HCT116 (cell line): ENCODE measurements around the gene TMIGD3. TPM values are rescaled to one million over a fixed set of nuclear protein-coding genes. Genes with fewer than 3 reads are reported as not detected.

ENCODE experiments used
- ATAC-seq: fragments of 200-7000 bp; cut with Tn5 transposase; 2 replicates; pipeline ENCODE4 v1.9.1; 2020; ENCODE audit warnings: mild to moderate bottlenecking, moderate library complexity
- BruUV-seq: library from RNA; stranded (reverse); fragments of 400-500 nt; replicated peaks from 2 replicates; lab custom pipeline; 2021; lab: Mats Ljungman, UMichigan
- CTCF ChIA-PET: fragments of 300-600 bp; sonication (Branson Sonifier 250); formaldehyde crosslinking; loops from one replicate; lab custom pipeline; 2021; ENCODE audit warnings: antibody characterized with exemption; lab: Charles Lee
- POLR2A ChIA-PET: fragments of 300-600, 350-600 bp; sonication (Branson Sonifier 250); formaldehyde crosslinking; loops from one replicate; lab custom pipeline; 2021; ENCODE audit warnings: antibody characterized with exemption; lab: Charles Lee
- RAD21 ChIA-PET, 2 experiments: fragments of 300-600 bp; sonication (Branson Sonifier 250); formaldehyde crosslinking; loops; one replicate each; lab custom pipeline; 2023; ENCODE audit warnings: low total read pairs in 2 of 2; ENCODE audit not compliant: uncharacterized antibody in 2 of 2, unreplicated experiment in 2 of 2, low non-redundant PET in 1 of 2; lab: Charles Lee
- DNase-seq: peaks from one replicate; pipeline ENCODE4 v3.0.0-alpha.2; 2010; ENCODE audit warnings: low read depth, low spot score
- H2AFZ ChIP-seq: fragments of 200-600 bp; shearing (Covaris generic), sonication (generic); 2 replicates; pipeline ENCODE4 v1.6.1; 2017; ENCODE audit warnings: low read depth, mixed run types, mixed read lengths, antibody characterized with exemption, low read length; ENCODE audit not compliant: poor library complexity, severe bottlenecking
- H3K27ac ChIP-seq: 2 replicates; pipeline ENCODE4 v1.5.1; 2012; ENCODE audit warnings: low read depth, low read length
- H3K27me3 ChIP-seq: fragments of 200-600 bp; sonication (generic); 2 replicates; pipeline ENCODE4 v1.6.1; 2016; ENCODE audit warnings: mixed run types, low read length, mixed read lengths; ENCODE audit not compliant: insufficient read depth
- H3K36me3 ChIP-seq, 2 experiments: fragments of 200-500 bp in 1 of 2; fragments of 200-600 bp in 1 of 2; sonication (Bioruptor generic) in 1 of 2; sonication (generic) in 1 of 2; 2 replicates each; pipeline versions ENCODE4 v1.5.1 to v1.6.1; 2014 to 2016; ENCODE audit warnings: low read length in 2 of 2, inconsistent platforms in 1 of 2, mixed read lengths in 1 of 2, mixed run types in 1 of 2; ENCODE audit not compliant: insufficient read depth in 2 of 2, control insufficient read depth in 1 of 2
- H3K4me1 ChIP-seq, 2 experiments: fragments of 200-600 bp in 1 of 2; sonication (generic) in 1 of 2; 2 replicates each; pipeline versions ENCODE4 v1.5.1 to v1.6.1; 2012 to 2017; ENCODE audit warnings: low read length in 2 of 2, inconsistent platforms in 1 of 2, mild to moderate bottlenecking in 1 of 2, mixed read lengths in 1 of 2, mixed run types in 1 of 2, moderate library complexity in 1 of 2; ENCODE audit not compliant: insufficient read depth in 2 of 2, control insufficient read depth in 1 of 2
- H3K4me2 ChIP-seq: fragments of 200-600 bp; sonication (generic); 2 replicates; pipeline ENCODE4 v1.6.1; 2017; ENCODE audit warnings: mixed run types, low read length, mixed read lengths
- H3K4me3 ChIP-seq, 2 experiments: fragments of 200-600 bp in 1 of 2; sonication (generic) in 1 of 2; replicated peaks in 1 of 2; 2 replicates each; pipeline ENCODE4 v1.5.1; 2011 to 2016; ENCODE audit warnings: low read length in 2 of 2, control low read depth in 1 of 2, low read depth in 1 of 2, mild to moderate bottlenecking in 1 of 2, mixed read lengths in 1 of 2, mixed run types in 1 of 2
- H3K79me2 ChIP-seq: fragments of 200-600 bp; sonication (generic); 2 replicates; pipeline ENCODE4 v1.6.1; 2017; ENCODE audit warnings: mild to moderate bottlenecking, mixed run types, low read length, moderate library complexity, mixed read lengths; ENCODE audit not compliant: insufficient read depth
- H3K9ac ChIP-seq: fragments of 200-600 bp; sonication (generic); 2 replicates; pipeline ENCODE4 v1.6.1; 2016; ENCODE audit warnings: low read length, mixed read lengths
- H3K9me2 ChIP-seq: fragments of 200-600 bp; sonication (generic), shearing (Covaris generic); 2 replicates; pipeline ENCODE4 v1.6.1; 2017; ENCODE audit warnings: mixed run types, mild to moderate bottlenecking, moderate library complexity; ENCODE audit not compliant: insufficient read depth
- H3K9me3 ChIP-seq, 2 experiments: fragments of 200-500 bp in 1 of 2; fragments of 200-600 bp in 1 of 2; sonication (Bioruptor generic) in 1 of 2; sonication (generic) in 1 of 2; 2 replicates each; pipeline ENCODE4 v1.6.1; 2014 to 2017; ENCODE audit warnings: low read length in 2 of 2, mixed read lengths in 2 of 2, inconsistent platforms in 1 of 2, low read depth in 1 of 2, mild to moderate bottlenecking in 1 of 2, mixed run types in 1 of 2, moderate library complexity in 1 of 2; ENCODE audit not compliant: control insufficient read depth in 1 of 2, insufficient read depth in 1 of 2
- H4K20me1 ChIP-seq: fragments of 200-600 bp; sonication (generic), shearing (Covaris generic); 2 replicates; pipeline ENCODE4 v1.6.1; 2017; ENCODE audit warnings: mixed run types, mild to moderate bottlenecking, moderate library complexity; ENCODE audit not compliant: insufficient read depth
- CBX3 ChIP-seq: IDR thresholded peaks from 2 replicates; pipeline ENCODE4 v1.6.1; 2012; ENCODE audit warnings: low read depth
- EGR1 ChIP-seq: IDR thresholded peaks from 2 replicates; pipeline ENCODE4 v1.6.1; 2012; ENCODE audit warnings: low read depth
- ELF1 ChIP-seq: IDR thresholded peaks from 2 replicates; pipeline ENCODE4 v1.6.1; 2012; ENCODE audit warnings: low read depth, borderline replicate concordance
- EZH2 ChIP-seq: fragments of 200-600 bp; sonication (generic); IDR thresholded peaks from 2 replicates; pipeline ENCODE4 v1.6.1; 2017; ENCODE audit warnings: antibody characterized with exemption, mixed run types
- EZH2phosphoT487 ChIP-seq: fragments of 200-600 bp; IDR thresholded peaks from 2 replicates; pipeline ENCODE4 v1.6.1; 2018; ENCODE audit warnings: antibody characterized with exemption, borderline replicate concordance
- FOSL1 ChIP-seq: IDR thresholded peaks from 2 replicates; pipeline ENCODE4 v1.6.1; 2012; ENCODE audit warnings: low read depth
- POLR2A ChIP-seq: IDR thresholded peaks from 2 replicates; pipeline ENCODE4 v1.7.0; 2011; ENCODE audit warnings: borderline replicate concordance; ENCODE audit not compliant: insufficient read depth, insufficient read length; ENCODE audit errors: extremely low read depth
- RAD21 ChIP-seq: IDR thresholded peaks from 2 replicates; pipeline ENCODE4 v1.6.1; 2012; ENCODE audit warnings: low read depth, mild to moderate bottlenecking
- SIN3A ChIP-seq: IDR thresholded peaks from 2 replicates; pipeline ENCODE4 v1.6.1; 2012; ENCODE audit warnings: low read depth
- SP1 ChIP-seq: IDR thresholded peaks from 2 replicates; pipeline ENCODE4 v1.6.1; 2012; ENCODE audit warnings: low read depth
- SRF ChIP-seq: IDR thresholded peaks from 2 replicates; pipeline ENCODE4 v1.6.1; 2012; ENCODE audit warnings: low read depth
- TCF7L2 ChIP-seq: IDR thresholded peaks from 2 replicates; pipeline ENCODE4 v1.7.0; 2011; ENCODE audit warnings: borderline replicate concordance, inconsistent platforms; ENCODE audit not compliant: insufficient read depth, insufficient read length; ENCODE audit errors: extremely low read depth
- ZNF274 ChIP-seq: fragments of 200-500 bp; sonication (Bioruptor generic); IDR thresholded peaks from 2 replicates; pipeline ENCODE4 v1.6.1; 2014; ENCODE audit warnings: mild to moderate bottlenecking, low read depth, low read length, inconsistent platforms
- intact Hi-C: fragments of 100-400 bp; cut with micrococcal nuclease; formaldehyde crosslinking; loops from 2 replicates; pipeline ENCODE4 v1.10.0; 2022
- total RNA-seq: library from RNA; stranded (reverse); gene quantifications from one replicate; pipeline ENCODE4 v1.2.1, GENCODE V29; 2021; ENCODE audit not compliant: unreplicated experiment
- TF ChIP-seq, protein P1 (sequence below): IDR thresholded peaks from 2 replicates; pipeline ENCODE4 v1.6.1; 2012
- TF ChIP-seq, protein P2 (sequence below): IDR thresholded peaks from 2 replicates; pipeline ENCODE4 v1.6.1; 2011; ENCODE audit warnings: mild to moderate bottlenecking, low read length, moderate library complexity; ENCODE audit not compliant: insufficient replicate concordance; ENCODE audit errors: extremely low read depth
- TF ChIP-seq, protein P3 (sequence below): IDR thresholded peaks from 2 replicates; pipeline ENCODE4 v1.6.1; 2012

Gene TMIGD3
- total RNA-seq, 1 experiment from 2014 or later, result not detected

DNA sequence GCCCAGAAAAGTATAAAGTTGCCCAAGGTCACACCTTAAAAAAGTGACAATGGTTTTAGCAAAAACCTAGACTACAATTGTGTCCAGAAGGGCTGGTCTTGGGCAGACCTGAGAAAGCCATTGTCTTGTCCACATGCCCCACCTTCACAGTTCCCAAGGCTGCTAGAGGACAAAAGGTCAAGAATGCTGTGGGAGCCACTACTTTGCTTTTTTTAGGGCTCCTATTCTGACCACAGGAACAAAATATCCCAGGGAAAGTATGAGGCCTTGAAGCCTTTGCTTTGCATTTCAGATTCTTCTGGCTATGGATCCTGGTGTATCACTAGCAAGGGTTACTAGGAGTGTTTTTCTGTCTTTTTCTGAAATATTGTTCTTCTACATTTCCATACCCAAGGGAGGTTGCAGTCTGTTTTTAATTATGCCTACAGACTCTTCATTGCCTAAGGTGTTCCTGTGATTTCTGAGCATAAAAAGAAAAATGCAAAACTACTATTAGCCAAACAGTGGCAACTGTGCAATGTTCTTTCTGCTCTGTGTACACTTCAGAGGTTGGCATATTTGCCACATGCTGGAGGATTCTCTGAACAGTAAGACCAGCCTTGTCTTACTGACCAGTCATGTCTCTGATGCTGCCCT is 18.9 kb downstream of the TMIGD3 start:
- Histone ChIP-seq H3K27me3 (no peaks in the 10 kb centered on the region), H3K4me2 (no peak overlapping the region), H3K79me2 (no peaks in the 10 kb centered on the region), H3K9me3 (no peaks in the 10 kb centered on the region), H4K20me1 (no peaks in the 10 kb centered on the region), H3K27ac (no peak overlapping the region), H2AFZ (no peak overlapping the region), H3K9ac (no peak overlapping the region), H3K36me3 (no peaks in the 10 kb centered on the region), H3K9me2 (no peaks in the 10 kb centered on the region), H3K4me1 (no peaks in the 10 kb centered on the region), H3K4me3 (no peak overlapping the region)
- ChIA-PET RAD21 (no interaction called here), CTCF (no interaction called here), POLR2A (no interaction called here)
- DNase-seq, result no peak
- intact Hi-C loops, result loop anchor here (5.0 kb wide), 2 partner anchors 283 to 508 kb away; no protein-coding TSS in a partner anchor
- TF ChIP-seq SIN3A, result no peak
- TF ChIP-seq EZH2, result no peak
- TF ChIP-seq TCF7L2, result no peak
- ATAC-seq, result no peak
- no TSS peak for BruUV-seq

DNA sequence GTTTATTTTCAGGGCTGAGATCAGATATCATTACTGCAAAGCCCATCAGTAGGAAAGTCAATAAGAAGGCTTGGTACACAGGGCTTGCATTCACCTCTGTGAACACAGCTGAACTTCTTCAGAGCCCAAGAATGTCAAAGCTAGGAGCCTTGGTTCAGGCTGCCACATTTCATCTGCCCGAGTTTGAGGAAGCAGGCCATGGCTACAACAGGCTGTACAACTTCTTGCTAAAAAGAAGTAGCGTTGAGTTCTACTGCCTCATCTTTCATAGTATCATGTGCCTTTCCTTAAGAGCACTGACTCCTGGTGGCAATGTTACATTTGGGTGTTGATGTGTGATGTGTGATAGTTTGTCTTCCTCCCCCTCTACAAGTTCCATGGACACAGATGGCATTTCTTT is 19.6 kb downstream of the TMIGD3 start:
- Histone ChIP-seq H3K79me2 (no peaks in the 10 kb centered on the region), H4K20me1 (no peaks in the 10 kb centered on the region), H3K4me3 (no peak overlapping the region), H3K27me3 (no peaks in the 10 kb centered on the region), H3K36me3 (no peaks in the 10 kb centered on the region), H3K9me2 (no peaks in the 10 kb centered on the region), H3K9ac (no peak overlapping the region), H2AFZ (no peak overlapping the region), H3K27ac (no peak overlapping the region), H3K4me1 (no peaks in the 10 kb centered on the region), H3K4me2 (no peak overlapping the region), H3K9me3 (no peaks in the 10 kb centered on the region)
- ChIA-PET CTCF (no interaction called here), POLR2A (no interaction called here), RAD21 (no interaction called here)
- DNase-seq (no peak), ATAC-seq (no peak)
- no TSS peak for BruUV-seq
- intact Hi-C loops, result loop anchor here (5.0 kb wide), 2 partner anchors 283 to 508 kb away; no protein-coding TSS in a partner anchor
- TF ChIP-seq ZNF274 (no peak), SRF (no peak), POLR2A (no peak), CBX3 (no peak), EZH2 (no peak), ELF1 (no peak), EGR1 (no peak), TCF7L2 (no peak), RAD21 (no peak), FOSL1 (no peak), SP1 (no peak), EZH2phosphoT487 (no peak)
- TF ChIP-seq, protein P1, sequence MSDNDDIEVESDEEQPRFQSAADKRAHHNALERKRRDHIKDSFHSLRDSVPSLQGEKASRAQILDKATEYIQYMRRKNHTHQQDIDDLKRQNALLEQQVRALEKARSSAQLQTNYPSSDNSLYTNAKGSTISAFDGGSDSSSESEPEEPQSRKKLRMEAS, result no peak
- TF ChIP-seq, protein P2, sequence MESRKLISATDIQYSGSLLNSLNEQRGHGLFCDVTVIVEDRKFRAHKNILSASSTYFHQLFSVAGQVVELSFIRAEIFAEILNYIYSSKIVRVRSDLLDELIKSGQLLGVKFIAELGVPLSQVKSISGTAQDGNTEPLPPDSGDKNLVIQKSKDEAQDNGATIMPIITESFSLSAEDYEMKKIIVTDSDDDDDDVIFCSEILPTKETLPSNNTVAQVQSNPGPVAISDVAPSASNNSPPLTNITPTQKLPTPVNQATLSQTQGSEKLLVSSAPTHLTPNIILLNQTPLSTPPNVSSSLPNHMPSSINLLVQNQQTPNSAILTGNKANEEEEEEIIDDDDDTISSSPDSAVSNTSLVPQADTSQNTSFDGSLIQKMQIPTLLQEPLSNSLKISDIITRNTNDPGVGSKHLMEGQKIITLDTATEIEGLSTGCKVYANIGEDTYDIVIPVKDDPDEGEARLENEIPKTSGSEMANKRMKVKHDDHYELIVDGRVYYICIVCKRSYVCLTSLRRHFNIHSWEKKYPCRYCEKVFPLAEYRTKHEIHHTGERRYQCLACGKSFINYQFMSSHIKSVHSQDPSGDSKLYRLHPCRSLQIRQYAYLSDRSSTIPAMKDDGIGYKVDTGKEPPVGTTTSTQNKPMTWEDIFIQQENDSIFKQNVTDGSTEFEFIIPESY, result no peak
- TF ChIP-seq, protein P3, sequence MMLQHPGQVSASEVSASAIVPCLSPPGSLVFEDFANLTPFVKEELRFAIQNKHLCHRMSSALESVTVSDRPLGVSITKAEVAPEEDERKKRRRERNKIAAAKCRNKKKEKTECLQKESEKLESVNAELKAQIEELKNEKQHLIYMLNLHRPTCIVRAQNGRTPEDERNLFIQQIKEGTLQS, result no peak
